ENCODE data around the gene ATG14. TPM values are rescaled to one million over a fixed set of nuclear protein-coding genes. Genes with fewer than 3 reads are reported as not detected.

Gene ATG14
- total and polyA plus RNA-seq, 2 of the 8 experiments (the other 6 are each of a cell fraction or from before 2014, with no cell fraction given): 4.9 to 10.8 TPM

GRCh38 chr14:55430024-55430690 is 18.5 kb upstream of the ATG14 start:
- peak; percentile 85 for FAIRE-seq
- ChIA-PET CTCF (ENCODE audit: partially characterized antibody) (interaction anchor here (1.0 to 5.7 kb wide), 6 partner anchors 10 to 215 kb away, joined by 3 to 65 read pairs (median 6); no protein-coding TSS in a partner anchor), POLR2A (ENCODE audit: partially characterized antibody) (interaction anchor here (1.7 kb wide), 1 partner anchor 8 kb away, joined by 3 read pairs; no protein-coding TSS in a partner anchor)
- TF ChIP-seq USF2 (IDR thresholded peaks at IDR 0.05; ENCODE audit: low read length): no peak
- TF ChIP-seq CBX5 (IDR thresholded peaks at IDR 0.05; ENCODE audit: low read depth, low read length): no peak
- TF ChIP-seq HDAC6 (IDR thresholded peaks at IDR 0.05; ENCODE audit: low read depth, low read length): no peak
- no peak for TF ChIP-seq SIN3A (conservative IDR thresholded peaks at IDR 0.05 in 1 of 2, IDR thresholded peaks at IDR 0.05 in 1 of 2; ENCODE audit: low read depth in 1 of 2, low read length in 2 of 2)
- TF ChIP-seq EZH2 (IDR thresholded peaks at IDR 0.05; ENCODE audit: low read depth, low read length, severe bottlenecking): no peak
- TF ChIP-seq POU5F1 (IDR thresholded peaks at IDR 0.05; ENCODE audit: low read depth, low read length): no peak
- TF ChIP-seq TBP (IDR thresholded peaks at IDR 0.05; ENCODE audit: low read depth, low read length): no peak
- 0 out of 2 replicates have a peak, but pooled peaks have one; percentile 65 for TF ChIP-seq TCF12 (IDR thresholded peaks at IDR 0.05; ENCODE audit: low read depth, low read length)
- TF ChIP-seq RFX5 (IDR thresholded peaks at IDR 0.05; ENCODE audit: borderline replicate concordance, low read depth, low read length): no peak
- TF ChIP-seq NRF1 (IDR thresholded peaks at IDR 0.05; ENCODE audit: low read depth, low read length): no peak
- no peak for TF ChIP-seq KDM5A (IDR thresholded peaks at IDR 0.05; ENCODE audit: low read length)

More at GRCh38 chr14:55430024-55430690, 18.5 kb upstream of the ATG14 start:
- H3K4me1 ChIP-seq (replicated peaks in 1 of 4; ENCODE audit: control insufficient read depth in 3 of 4, insufficient read depth in 4 of 4, low read length in 3 of 4): peaks cover 0 to 3% (median 0%) of the 10 kb centered on the region in 4 experiments; a peak in 3 of 7 replicates
- no peak for DNase-seq (ENCODE audit: low read depth in 1 of 2, low spot score in 2 of 2)
- H3K23ac ChIP-seq (ENCODE audit: insufficient read length): no peak overlapping the region
- no peaks in the 10 kb centered on the region for H3K27me3 ChIP-seq (replicated peaks in 1 of 4; ENCODE audit: control insufficient read depth in 3 of 4, extremely low read depth in 1 of 4, insufficient read depth in 3 of 4, low read length in 3 of 4)
- 15% methylated on average over 1 of the region's 1 CpG; no CpG with 5 or more reads in 1 of the 2 experiments for WGBS, 2 experiments (ENCODE audit: extremely low coverage in 1 of 2, insufficient coverage in 1 of 2, insufficient read length in 1 of 2, insufficient replicate concordance in 2 of 2, low coverage in 1 of 2, low lambda C conversion rate in 2 of 2, missing lambda C conversion rate in 1 of 2)
- H3K4ac ChIP-seq (replicated peaks; ENCODE audit: insufficient read length, low read depth, low read length): no peak overlapping the region
- H3K79me2 ChIP-seq (ENCODE audit: control insufficient read depth in 1 of 2, insufficient read depth in 2 of 2, low read length in 2 of 2): no peaks in the 10 kb centered on the region
- 0 out of 2 replicates have a peak overlapping the region, but pooled peaks have one; percentile 17 for H2BK20ac ChIP-seq (ENCODE audit: low read length)
- H4K5ac ChIP-seq (ENCODE audit: insufficient read length, low read depth, low read length): no peak overlapping the region
- no peak overlapping the region for H4K91ac ChIP-seq (replicated peaks; ENCODE audit: insufficient read length, low read length)
- peak overlapping the region in 1 of 2 experiments; percentile 29; a peak in 1 of 4 replicates for H3K4me2 ChIP-seq (ENCODE audit: insufficient read depth in 1 of 2, low read depth in 2 of 2, low read length in 2 of 2)
- H2BK12ac ChIP-seq (ENCODE audit: low read depth, low read length): no peak overlapping the region; the same call in 1 of the 2 replicates
- no peak overlapping the region for H3K56ac ChIP-seq (replicated peaks; ENCODE audit: insufficient read length, low read depth, low read length)
- H3K23me2 ChIP-seq (ENCODE audit: low read depth, low read length): no peaks in the 10 kb centered on the region
- H3K18ac ChIP-seq (ENCODE audit: extremely low read depth, low read length): no peak overlapping the region
- peak overlapping the region; percentile 60; the same call in 1 of the 2 replicates for H2AFZ ChIP-seq (ENCODE audit: low read length)
- no peak overlapping the region for H3K4me3 ChIP-seq (ENCODE audit: extremely low read depth in 1 of 4, insufficient read depth in 2 of 4, low read depth in 3 of 4, low read length in 4 of 4)
- no peak overlapping the region for H2BK15ac ChIP-seq (ENCODE audit: low read length)
- H2AK5ac ChIP-seq (ENCODE audit: low read depth, low read length): no peak overlapping the region
- H3K79me1 ChIP-seq (ENCODE audit: low read depth, low read length): no peaks in the 10 kb centered on the region
- H3K9me3 ChIP-seq (ENCODE audit: insufficient read depth in 2 of 2, low read depth in 1 of 2, low read length in 1 of 2): no peaks in the 10 kb centered on the region
- H3K14ac ChIP-seq (ENCODE audit: insufficient read length): no peak overlapping the region
- H2BK120ac ChIP-seq (replicated peaks; ENCODE audit: low read depth, low read length): no peak overlapping the region
- H4K20me1 ChIP-seq (replicated peaks in 1 of 2; ENCODE audit: control insufficient read depth in 1 of 2, insufficient read depth in 2 of 2, low read length in 2 of 2): no peaks in the 10 kb centered on the region
- H2BK5ac ChIP-seq (ENCODE audit: low read depth, low read length): peak overlapping the region; percentile 30; the same call in 1 of the 2 replicates
- H3K27ac ChIP-seq (ENCODE audit: low read depth, low read length): no peak overlapping the region; the same call in 1 of the 2 replicates
- no peak overlapping the region for H4K8ac ChIP-seq (ENCODE audit: extremely low read depth, insufficient read depth, low read length)
- H3K36me3 ChIP-seq (ENCODE audit: control insufficient read depth in 2 of 4, insufficient read depth in 4 of 4, low read length in 3 of 4): no peaks in the 10 kb centered on the region
- H3K9ac ChIP-seq (replicated peaks in 1 of 4; ENCODE audit: extremely low read depth in 1 of 4, low read depth in 3 of 4, low read length in 3 of 4): no peak overlapping the region; a peak in 1 of 7 replicates

Data from H1 (cell line).